Measurements from ENCODE around the gene CAP2. TPM values are rescaled to one million over a fixed set of nuclear protein-coding genes. Genes with fewer than 3 reads are reported as not detected.

CAP2 gene
- total and polyA plus RNA-seq, 8 donors = 6.5 to 10.6 (median 8.0) TPM

DNA sequence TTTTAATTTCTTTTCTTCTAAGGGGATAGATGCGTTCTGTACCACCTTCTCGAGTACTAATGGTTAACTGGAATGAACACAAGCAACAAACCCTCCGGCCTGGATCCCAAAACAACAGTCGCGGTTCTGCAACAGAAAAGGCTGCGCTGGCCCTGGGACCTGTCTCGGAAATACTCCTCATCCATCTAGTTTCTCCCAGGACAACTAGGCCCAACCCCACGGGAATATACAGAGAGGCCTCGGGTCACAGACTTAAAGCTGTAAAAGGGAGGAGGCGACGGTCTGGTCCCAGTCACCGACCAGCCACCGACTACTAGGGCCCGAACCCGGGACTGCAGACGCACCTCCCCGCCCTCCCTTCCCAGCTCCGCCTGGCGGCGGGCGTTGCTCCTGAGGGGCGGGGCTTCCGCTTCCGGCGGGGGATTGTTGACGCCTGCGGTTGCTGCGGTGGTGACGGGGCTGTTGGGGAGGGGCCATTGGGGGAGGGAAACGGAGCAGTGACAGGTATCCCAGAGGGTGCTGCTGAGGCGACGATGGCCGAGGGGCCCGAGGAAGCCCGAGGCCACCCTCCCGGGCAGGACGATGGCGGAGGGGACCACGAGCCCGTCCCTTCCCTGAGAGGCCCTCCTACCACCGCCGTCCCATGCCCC is 206.6 kb downstream of the CAP2 start, which contains the start of gene FAM8A1:
Gene FAM8A1, plus strand, starts transcription at position 426 of the 650 bp plus-strand sequence. Its CDS starts 108 bp downstream, at position 534.
- Histone ChIP-seq H3K36me3 (peaks cover 0 to 14% of the 10 kb centered on the region in 2 donors), H3K27me3 (no peaks in the 10 kb centered on the region), H3K9me3 (no peaks in the 10 kb centered on the region), H3K4me3 (peak within 1 kb of the TSS; percentile 62 to 84), H3K27ac (peak within 1 kb of the TSS; percentile 93 to 99), H3K4me1 (peaks cover 0 to 34% of the 10 kb centered on the region in 2 donors)
- intact Hi-C loops (cut with DNase I) = no loop called here
- ATAC-seq = peak; percentile 97
- peak; percentile 91 to 99 (median 97) for DNase-seq
- TF ChIP-seq, protein P1, sequence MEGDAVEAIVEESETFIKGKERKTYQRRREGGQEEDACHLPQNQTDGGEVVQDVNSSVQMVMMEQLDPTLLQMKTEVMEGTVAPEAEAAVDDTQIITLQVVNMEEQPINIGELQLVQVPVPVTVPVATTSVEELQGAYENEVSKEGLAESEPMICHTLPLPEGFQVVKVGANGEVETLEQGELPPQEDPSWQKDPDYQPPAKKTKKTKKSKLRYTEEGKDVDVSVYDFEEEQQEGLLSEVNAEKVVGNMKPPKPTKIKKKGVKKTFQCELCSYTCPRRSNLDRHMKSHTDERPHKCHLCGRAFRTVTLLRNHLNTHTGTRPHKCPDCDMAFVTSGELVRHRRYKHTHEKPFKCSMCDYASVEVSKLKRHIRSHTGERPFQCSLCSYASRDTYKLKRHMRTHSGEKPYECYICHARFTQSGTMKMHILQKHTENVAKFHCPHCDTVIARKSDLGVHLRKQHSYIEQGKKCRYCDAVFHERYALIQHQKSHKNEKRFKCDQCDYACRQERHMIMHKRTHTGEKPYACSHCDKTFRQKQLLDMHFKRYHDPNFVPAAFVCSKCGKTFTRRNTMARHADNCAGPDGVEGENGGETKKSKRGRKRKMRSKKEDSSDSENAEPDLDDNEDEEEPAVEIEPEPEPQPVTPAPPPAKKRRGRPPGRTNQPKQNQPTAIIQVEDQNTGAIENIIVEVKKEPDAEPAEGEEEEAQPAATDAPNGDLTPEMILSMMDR (IDR thresholded peaks at IDR 0.05) = peak; percentile 39 to 69

DNA sequence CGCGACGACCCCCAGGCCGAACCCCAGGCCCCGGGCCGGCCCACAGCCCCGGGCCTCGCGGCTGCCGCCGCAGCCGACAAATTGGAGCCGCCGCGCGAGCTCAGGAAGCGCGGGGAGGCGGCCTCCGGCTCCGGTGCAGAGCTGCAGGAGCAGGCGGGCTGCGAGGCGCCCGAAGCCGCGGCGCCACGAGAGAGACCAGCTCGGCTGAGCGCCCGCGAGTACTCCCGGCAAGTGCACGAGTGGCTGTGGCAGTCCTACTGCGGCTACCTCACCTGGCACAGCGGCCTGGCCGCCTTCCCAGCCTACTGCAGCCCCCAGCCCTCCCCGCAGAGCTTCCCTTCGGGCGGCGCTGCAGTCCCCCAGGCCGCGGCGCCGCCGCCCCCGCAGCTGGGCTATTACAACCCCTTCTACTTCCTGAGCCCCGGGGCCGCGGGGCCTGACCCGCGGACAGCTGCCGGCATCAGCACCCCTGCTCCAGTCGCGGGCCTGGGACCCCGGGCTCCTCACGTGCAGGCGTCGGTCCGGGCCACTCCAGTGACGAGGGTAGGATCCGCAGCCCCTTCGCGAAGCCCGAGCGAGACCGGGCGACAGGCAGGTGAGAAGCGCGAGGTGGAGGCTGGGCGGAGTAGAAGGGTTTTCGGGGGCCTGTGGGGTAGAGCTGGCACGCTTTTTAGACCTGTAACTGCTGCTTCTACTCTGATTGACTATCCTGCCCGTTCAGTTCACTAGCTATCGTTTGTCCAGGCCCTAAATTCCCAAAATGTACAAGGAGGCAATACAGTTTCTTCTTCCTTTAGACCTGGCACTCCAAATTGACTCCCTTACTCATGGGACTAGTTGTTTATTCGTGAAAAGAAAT is 207.4 kb downstream of the CAP2 start:
- Histone ChIP-seq H3K4me1 (peaks cover 0 to 34% of the 10 kb centered on the region in 2 donors), H3K9me3 (no peaks in the 10 kb centered on the region), H3K27me3 (no peaks in the 10 kb centered on the region), H3K27ac (peak overlapping the region; percentile 93 to 99), H3K36me3 (peaks cover 0 to 17% of the 10 kb centered on the region in 2 donors), H3K4me3 (peak overlapping the region; percentile 62 to 84)
- DNase-seq (peak; percentile 35 to 92 (median 54)), ATAC-seq (peak; percentile 63)
- TF ChIP-seq, protein P1 (IDR thresholded peaks at IDR 0.05) = no peak
- intact Hi-C loops (cut with DNase I) = no loop called here

- Histone ChIP-seq H3K27ac (peak overlapping the region; percentile 93 to 99), H3K4me3 (peak overlapping the region; percentile 62 to 84), H3K27me3 (no peaks in the 10 kb centered on the region), H3K4me1 (peaks cover 0 to 34% of the 10 kb centered on the region in 2 donors), H3K36me3 (peaks cover 0 to 21% of the 10 kb centered on the region in 2 donors), H3K9me3 (no peaks in the 10 kb centered on the region)
- no peak for DNase-seq
- ATAC-seq = peak; percentile 1
- intact Hi-C loops (cut with DNase I) = no loop called here
- TF ChIP-seq, protein P1 (IDR thresholded peaks at IDR 0.05) = no peak
These were observed 207.9 kb downstream of the CAP2 start for GRCh38 chr6:17601386-17601703.

DNA sequence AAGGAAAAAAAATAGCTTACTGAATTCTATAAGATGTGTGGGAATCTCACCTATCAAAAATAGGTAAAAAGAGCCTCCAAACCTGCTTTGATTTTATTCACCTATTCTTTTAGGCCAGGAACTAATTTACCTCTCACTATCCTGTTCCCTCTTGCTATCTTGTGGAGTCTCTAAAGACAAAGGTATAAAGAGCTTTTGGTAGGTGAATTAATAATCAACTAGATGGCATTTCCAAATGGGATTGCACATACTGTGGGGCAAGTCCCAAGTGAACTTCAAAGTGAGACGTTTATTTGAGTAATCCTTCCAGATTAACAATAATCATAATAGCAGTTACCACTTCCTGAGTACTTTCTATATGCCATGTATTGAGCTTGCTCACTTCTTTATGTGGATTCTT is 209.5 kb downstream of the CAP2 start:
- ATAC-seq = no peak
- intact Hi-C loops (cut with DNase I) = no loop called here
- no peaks in the 10 kb centered on the region for H3K27me3 ChIP-seq

More for the DNA sequence above, 209.5 kb downstream of the CAP2 start:
- TF ChIP-seq, protein P1 (IDR thresholded peaks at IDR 0.05) = no peak
- Histone ChIP-seq H3K4me3 (peak overlapping the region in 1 of 2 donors; percentile 84), H3K9me3 (no peaks in the 10 kb centered on the region), H3K4me1 (peaks cover 0 to 34% of the 10 kb centered on the region in 2 donors), H3K27ac (no peak overlapping the region), H3K36me3 (peaks cover 0 to 30% of the 10 kb centered on the region in 2 donors)
- DNase-seq = no peak
